Measurements from ENCODE around the gene IGFBP2. TPM values are rescaled to one million over a fixed set of nuclear protein-coding genes. Genes with fewer than 3 reads are reported as not detected.

Gene IGFBP2, protein sequence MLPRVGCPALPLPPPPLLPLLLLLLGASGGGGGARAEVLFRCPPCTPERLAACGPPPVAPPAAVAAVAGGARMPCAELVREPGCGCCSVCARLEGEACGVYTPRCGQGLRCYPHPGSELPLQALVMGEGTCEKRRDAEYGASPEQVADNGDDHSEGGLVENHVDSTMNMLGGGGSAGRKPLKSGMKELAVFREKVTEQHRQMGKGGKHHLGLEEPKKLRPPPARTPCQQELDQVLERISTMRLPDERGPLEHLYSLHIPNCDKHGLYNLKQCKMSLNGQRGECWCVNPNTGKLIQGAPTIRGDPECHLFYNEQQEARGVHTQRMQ
- total RNA-seq: not detected in 2 replicates
- 3.1 TPM for total RNA-seq (2013)
- not detected in 2 replicates for polyA plus RNA-seq
- polyA minus RNA-seq: 0.43 TPM in 1 of 2 replicates, not detected in the other

DNA sequence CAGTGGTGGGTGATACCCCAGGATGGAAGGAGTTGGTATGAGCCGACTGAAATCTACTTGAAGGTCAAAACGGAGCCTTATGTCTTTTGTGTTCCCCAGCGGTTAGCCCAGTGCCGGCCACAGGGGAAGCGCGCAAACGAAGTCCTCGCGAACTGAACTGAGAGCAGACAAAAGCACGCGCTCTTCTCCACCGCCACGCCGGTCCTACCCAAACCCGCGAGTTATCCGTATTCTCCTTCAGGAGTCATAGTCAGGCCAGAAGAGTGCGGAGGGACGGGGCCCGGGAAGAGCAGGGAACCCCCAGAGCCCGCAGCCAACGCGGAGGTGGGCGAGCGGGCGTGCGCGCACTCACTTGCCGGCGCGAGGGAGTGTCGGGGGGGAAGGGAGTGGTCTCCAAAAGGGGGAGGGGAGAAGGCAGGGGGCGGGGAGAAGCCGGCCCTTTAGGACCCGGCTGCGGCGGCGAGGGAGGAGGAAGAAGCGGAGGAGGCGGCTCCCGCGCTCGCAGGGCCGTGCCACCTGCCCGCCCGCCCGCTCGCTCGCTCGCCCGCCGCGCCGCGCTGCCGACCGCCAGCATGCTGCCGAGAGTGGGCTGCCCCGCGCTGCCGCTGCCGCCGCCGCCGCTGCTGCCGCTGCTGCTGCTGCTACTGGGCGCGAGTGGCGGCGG lies at the start of gene IGFBP2:
TSS of gene IGFBP2 (plus strand) at position 469 of the 664 bp plus-strand sequence. CDS start at position 573, 104 bp downstream.
- 2% methylated on average over 66 of the region's 70 CpGs for WGBS (ENCODE audit: insufficient coverage)
- Mint-ChIP-seq H3K9me3 (ENCODE audit: insufficient read depth) (no peaks in the 10 kb centered on the region), H3K4me1 (peaks cover 28% of the 10 kb centered on the region), H3K27ac (no peak within 1 kb of the TSS), H3K27me3 (peaks cover 68% of the 10 kb centered on the region), H3K4me3 (peak within 1 kb of the TSS; percentile 74)
- Histone ChIP-seq H3K4me3 (ENCODE audit: control extremely low read depth in 1 of 5, extremely low read depth in 1 of 5, insufficient read depth in 1 of 5, low read depth in 2 of 5, low read length in 4 of 5) (peak within 1 kb of the TSS in 2 of 5 experiments; percentile 2 to 12), H2AFZ (ENCODE audit: insufficient read depth, low read depth, low read length, poor library complexity, severe bottlenecking) (peak within 1 kb of the TSS; percentile 49), H3K4me1 (ENCODE audit: control insufficient read depth in 2 of 2, insufficient read depth in 2 of 2, low read length in 2 of 2) (peaks cover 14 to 17% of the 10 kb centered on the region in 2 donors), H3K79me2 (ENCODE audit: control insufficient read depth, insufficient read depth, low read length) (no peaks in the 10 kb centered on the region), H3K27me3 (replicated peaks in 1 of 4; ENCODE audit: control extremely low read depth in 1 of 4, control insufficient read depth in 3 of 4, insufficient read depth in 4 of 4, low read length in 3 of 4) (peaks cover 0 to 54% (median 26%) of the 10 kb centered on the region in 4 experiments), H3K9ac (ENCODE audit: low read length) (no peak within 1 kb of the TSS), H4K20me1 (ENCODE audit: control insufficient read depth, insufficient read depth, low read length, poor library complexity, severe bottlenecking) (no peaks in the 10 kb centered on the region), H3K9me3 (ENCODE audit: control extremely low read depth in 1 of 3, control insufficient read depth in 2 of 3, insufficient read depth in 1 of 3, low read length in 2 of 3) (peaks cover 0 to 3% (median 0%) of the 10 kb centered on the region in 3 donors), H3K27ac (ENCODE audit: low read length in 2 of 2) (no peak within 1 kb of the TSS), H3K36me3 (replicated peaks in 1 of 2; ENCODE audit: control extremely low read depth in 1 of 2, control insufficient read depth in 1 of 2, extremely low read depth in 1 of 2, insufficient read depth in 2 of 2, low read length in 1 of 2) (no peaks in the 10 kb centered on the region), H3K4me2 (replicated peaks; ENCODE audit: low read depth, low read length, poor library complexity, severe bottlenecking) (peak within 1 kb of the TSS; percentile 54)
- ChIA-PET CTCF (no interaction called here), POLR2A (no interaction called here)
- TF ChIP-seq EZH2 (IDR thresholded peaks at IDR 0.05; ENCODE audit: borderline replicate concordance, insufficient read depth, low read depth, low read length, poor library complexity, severe bottlenecking): no peak
- TF ChIP-seq, protein P1, sequence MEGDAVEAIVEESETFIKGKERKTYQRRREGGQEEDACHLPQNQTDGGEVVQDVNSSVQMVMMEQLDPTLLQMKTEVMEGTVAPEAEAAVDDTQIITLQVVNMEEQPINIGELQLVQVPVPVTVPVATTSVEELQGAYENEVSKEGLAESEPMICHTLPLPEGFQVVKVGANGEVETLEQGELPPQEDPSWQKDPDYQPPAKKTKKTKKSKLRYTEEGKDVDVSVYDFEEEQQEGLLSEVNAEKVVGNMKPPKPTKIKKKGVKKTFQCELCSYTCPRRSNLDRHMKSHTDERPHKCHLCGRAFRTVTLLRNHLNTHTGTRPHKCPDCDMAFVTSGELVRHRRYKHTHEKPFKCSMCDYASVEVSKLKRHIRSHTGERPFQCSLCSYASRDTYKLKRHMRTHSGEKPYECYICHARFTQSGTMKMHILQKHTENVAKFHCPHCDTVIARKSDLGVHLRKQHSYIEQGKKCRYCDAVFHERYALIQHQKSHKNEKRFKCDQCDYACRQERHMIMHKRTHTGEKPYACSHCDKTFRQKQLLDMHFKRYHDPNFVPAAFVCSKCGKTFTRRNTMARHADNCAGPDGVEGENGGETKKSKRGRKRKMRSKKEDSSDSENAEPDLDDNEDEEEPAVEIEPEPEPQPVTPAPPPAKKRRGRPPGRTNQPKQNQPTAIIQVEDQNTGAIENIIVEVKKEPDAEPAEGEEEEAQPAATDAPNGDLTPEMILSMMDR (IDR thresholded peaks at IDR 0.05): no peak
- ATAC-seq (ENCODE audit: low read depth): no peak
- intact Hi-C loops (cut with micrococcal nuclease): no loop called here
- DNase-seq: no peak

DNA sequence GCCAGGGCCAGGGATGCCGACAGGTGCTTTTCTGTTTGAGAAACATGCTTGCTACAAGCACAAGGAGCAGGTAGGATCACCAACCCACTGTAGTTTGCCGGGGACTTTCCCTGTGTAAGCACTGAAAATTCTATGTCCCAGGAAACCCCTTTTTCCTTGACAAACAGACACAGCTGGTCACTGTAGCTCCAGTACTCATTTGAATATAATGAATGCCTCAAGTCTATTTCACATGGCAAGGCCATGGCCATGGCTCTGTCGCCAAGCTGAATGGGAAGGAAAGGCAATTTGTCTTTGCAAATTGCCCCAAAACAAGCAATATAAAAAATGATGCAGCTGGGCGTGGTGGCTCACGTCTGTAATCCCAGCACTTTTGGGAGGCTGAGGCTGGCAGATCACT lies 49.6 kb upstream of the IGFBP2 start:
- ChIA-PET POLR2A (no interaction called here), CTCF (no interaction called here)
- Histone ChIP-seq H3K4me3 (ENCODE audit: control extremely low read depth in 1 of 5, extremely low read depth in 1 of 5, insufficient read depth in 1 of 5, low read depth in 2 of 5, low read length in 4 of 5) (no peak overlapping the region), H4K20me1 (ENCODE audit: control insufficient read depth, insufficient read depth, low read length, poor library complexity, severe bottlenecking) (no peaks in the 10 kb centered on the region), H3K9ac (ENCODE audit: low read length) (no peak overlapping the region), H3K27ac (ENCODE audit: low read length in 2 of 2) (no peak overlapping the region), H3K4me2 (replicated peaks; ENCODE audit: low read depth, low read length, poor library complexity, severe bottlenecking) (no peak overlapping the region), H3K79me2 (ENCODE audit: control insufficient read depth, insufficient read depth, low read length) (no peaks in the 10 kb centered on the region), H2AFZ (ENCODE audit: insufficient read depth, low read depth, low read length, poor library complexity, severe bottlenecking) (no peak overlapping the region), H3K36me3 (replicated peaks in 1 of 2; ENCODE audit: control extremely low read depth in 1 of 2, control insufficient read depth in 1 of 2, extremely low read depth in 1 of 2, insufficient read depth in 2 of 2, low read length in 1 of 2) (no peaks in the 10 kb centered on the region), H3K4me1 (ENCODE audit: control insufficient read depth in 2 of 2, insufficient read depth in 2 of 2, low read length in 2 of 2) (no peaks in the 10 kb centered on the region), H3K9me3 (ENCODE audit: control extremely low read depth in 1 of 3, control insufficient read depth in 2 of 3, insufficient read depth in 1 of 3, low read length in 2 of 3) (peaks cover 0 to 2% (median 0%) of the 10 kb centered on the region in 3 donors), H3K27me3 (replicated peaks in 1 of 4; ENCODE audit: control extremely low read depth in 1 of 4, control insufficient read depth in 3 of 4, insufficient read depth in 4 of 4, low read length in 3 of 4) (peaks cover 0 to 13% (median 6%) of the 10 kb centered on the region in 4 experiments)
- no peak for TF ChIP-seq EZH2 (IDR thresholded peaks at IDR 0.05; ENCODE audit: borderline replicate concordance, insufficient read depth, low read depth, low read length, poor library complexity, severe bottlenecking)
- TF ChIP-seq, protein P1 (IDR thresholded peaks at IDR 0.05): no peak
- DNase-seq: no peak
- Mint-ChIP-seq H3K9me3 (ENCODE audit: insufficient read depth) (no peaks in the 10 kb centered on the region), H3K4me1 (no peaks in the 10 kb centered on the region), H3K27me3 (peaks cover 36% of the 10 kb centered on the region), H3K4me3 (no peak overlapping the region), H3K27ac (no peak overlapping the region)
- no peak for ATAC-seq (ENCODE audit: low read depth)
- WGBS (ENCODE audit: insufficient coverage): 83% methylated on average over 5 of the region's 5 CpGs
- intact Hi-C loops (cut with micrococcal nuclease): no loop called here
